KOPT-K1 (cell line): ENCODE data around the gene RNH1.

Source experiments
- H3K27ac ChIP-seq: fragments of 200-600 bp; sonication (generic); 2 replicates; pipeline ENCODE4 v1.5.1; 2016; ENCODE audit warnings: antibody characterized with exemption, mild to moderate bottlenecking, low read depth, low read length; ENCODE audit not compliant: poor library complexity, severe bottlenecking
- H3K36me3 ChIP-seq: fragments of 200-600 bp; sonication (generic); 2 replicates; pipeline ENCODE4 v1.5.1; 2017; ENCODE audit warnings: antibody characterized with exemption, mild to moderate bottlenecking, low read length, moderate library complexity; ENCODE audit not compliant: insufficient read depth
- H3K9me3 ChIP-seq: fragments of 200-600 bp; sonication (generic); 2 replicates; pipeline ENCODE4 v1.5.1; 2017; ENCODE audit warnings: antibody characterized with exemption, low read length, mild to moderate bottlenecking; ENCODE audit not compliant: insufficient read depth, poor library complexity, severe bottlenecking

The RNH1 gene

DNA sequence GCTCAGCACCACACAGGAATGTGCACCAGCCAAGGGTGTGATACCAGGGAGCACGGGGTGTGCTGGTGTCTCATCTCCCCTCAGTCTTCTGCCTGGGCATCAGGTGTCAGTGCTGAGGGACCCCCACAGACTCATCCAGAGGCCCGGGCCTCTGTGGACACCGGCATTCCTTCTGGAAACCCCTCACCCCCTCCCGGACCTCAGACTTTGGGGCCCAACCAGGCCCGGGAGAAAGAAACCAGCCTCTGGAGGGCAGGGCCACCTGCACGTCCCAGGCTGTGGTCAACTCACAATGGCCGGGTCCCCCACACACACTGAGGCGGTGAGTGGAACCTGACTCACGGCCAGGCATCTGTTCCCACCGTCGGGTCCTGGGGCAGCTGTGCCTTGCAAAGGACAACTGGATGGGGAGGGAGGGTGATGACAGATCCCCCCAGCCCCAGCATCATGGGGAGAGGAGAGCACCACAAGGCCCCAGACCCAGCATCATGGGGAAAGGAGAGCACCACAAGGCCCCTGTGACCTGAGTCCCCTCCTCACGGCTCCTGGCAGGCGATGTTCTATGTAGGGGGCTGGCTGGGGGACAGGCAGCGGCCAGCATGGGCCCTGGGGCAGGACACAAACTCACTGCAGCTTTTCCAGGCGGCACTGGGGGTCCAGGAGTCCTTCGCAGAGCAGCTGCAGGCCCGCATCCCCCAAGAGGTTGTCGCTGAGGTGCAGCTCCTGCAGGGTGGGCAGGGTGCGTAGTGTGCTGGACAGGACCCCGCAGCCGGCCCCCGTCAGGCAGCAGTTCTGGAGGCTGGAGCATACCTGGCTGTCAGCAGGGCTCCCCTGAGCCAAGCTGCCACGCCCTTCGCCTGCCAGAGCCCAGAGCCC lies 7.6 kb downstream of the RNH1 start:
- Histone ChIP-seq H3K36me3 (peaks cover 79% of the 10 kb centered on the region), H3K27ac (no peak overlapping the region), H3K9me3 (no peaks in the 10 kb centered on the region)

DNA sequence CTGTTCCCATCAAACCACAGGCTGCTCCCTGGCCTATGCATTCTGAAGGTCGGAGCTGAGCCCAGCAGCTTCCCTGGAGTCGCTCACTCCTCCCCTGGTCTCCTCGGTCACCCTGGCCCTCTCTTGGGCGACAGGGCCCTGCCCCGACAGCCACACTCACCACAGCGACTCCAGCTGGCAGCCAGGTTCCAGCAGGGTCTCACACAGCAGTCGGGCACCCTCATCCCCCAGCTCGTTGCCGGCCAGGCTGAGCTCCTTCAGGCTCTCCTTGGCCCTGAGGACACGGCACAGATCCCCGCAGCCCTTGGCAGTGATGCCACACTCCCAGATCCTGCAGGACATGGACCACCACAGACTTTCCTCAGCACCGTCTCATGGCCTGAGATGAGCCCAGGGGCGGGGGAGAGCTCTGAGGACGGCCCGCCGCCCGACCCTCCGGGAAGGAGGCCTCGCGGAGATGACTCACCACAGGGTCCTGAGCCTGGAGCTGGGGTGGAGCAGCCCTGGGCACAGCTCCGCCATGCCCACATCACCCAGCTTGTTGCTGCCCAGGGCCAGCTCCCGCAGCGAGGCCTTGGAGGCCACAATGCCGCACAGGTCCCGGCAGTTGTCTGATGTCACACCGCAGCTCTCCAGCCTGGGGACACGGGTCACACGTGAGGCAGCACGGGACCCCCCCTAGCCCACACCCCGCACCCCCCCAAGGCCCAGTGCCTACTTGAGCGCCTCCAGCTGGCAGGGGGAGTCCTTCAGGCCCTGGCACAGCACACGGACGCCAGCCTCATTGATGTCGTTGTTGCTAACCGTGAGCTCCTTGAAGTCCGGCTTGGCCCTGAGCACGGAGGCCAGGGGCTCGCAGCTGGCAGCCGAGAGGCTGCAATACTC lies 8.5 kb downstream of the RNH1 start:
- Histone ChIP-seq H3K27ac (no peak overlapping the region), H3K9me3 (no peaks in the 10 kb centered on the region), H3K36me3 (peaks cover 87% of the 10 kb centered on the region)

DNA sequence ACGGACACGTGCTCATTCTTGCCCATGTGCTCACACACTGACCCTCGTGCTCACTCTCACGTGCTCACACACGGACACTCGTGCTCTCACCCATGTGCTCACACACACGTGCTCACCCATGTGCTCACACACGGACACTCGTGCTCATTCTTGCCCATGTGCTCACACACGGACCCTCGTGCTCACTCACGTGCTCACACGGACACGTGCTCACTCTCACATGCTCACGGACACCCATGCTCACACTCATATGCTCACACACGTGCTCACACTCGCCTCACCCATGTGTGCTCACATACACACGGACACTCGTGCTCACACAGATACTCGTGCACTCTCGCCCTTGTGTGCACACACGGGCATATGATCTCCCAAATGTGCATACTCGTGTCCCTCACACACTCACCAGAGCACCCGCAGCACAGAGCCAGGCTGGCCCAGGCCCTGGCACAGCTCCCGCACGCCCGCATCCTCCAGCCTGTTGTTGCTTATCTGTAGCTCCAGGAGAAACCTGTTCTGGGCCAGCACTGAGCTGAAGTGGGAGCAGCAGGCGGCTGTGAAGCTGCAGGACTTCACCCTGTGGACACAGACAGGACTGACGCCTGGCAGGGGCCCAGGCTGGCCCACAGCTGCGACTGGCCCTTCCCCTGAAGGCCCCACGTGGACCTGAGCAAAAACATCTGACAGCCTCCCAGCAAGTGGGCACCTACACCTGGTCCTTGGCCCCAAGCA lies 9.3 kb downstream of the RNH1 start:
- Histone ChIP-seq H3K36me3 (peaks cover 94% of the 10 kb centered on the region), H3K9me3 (no peaks in the 10 kb centered on the region), H3K27ac (no peak overlapping the region)

DNA sequence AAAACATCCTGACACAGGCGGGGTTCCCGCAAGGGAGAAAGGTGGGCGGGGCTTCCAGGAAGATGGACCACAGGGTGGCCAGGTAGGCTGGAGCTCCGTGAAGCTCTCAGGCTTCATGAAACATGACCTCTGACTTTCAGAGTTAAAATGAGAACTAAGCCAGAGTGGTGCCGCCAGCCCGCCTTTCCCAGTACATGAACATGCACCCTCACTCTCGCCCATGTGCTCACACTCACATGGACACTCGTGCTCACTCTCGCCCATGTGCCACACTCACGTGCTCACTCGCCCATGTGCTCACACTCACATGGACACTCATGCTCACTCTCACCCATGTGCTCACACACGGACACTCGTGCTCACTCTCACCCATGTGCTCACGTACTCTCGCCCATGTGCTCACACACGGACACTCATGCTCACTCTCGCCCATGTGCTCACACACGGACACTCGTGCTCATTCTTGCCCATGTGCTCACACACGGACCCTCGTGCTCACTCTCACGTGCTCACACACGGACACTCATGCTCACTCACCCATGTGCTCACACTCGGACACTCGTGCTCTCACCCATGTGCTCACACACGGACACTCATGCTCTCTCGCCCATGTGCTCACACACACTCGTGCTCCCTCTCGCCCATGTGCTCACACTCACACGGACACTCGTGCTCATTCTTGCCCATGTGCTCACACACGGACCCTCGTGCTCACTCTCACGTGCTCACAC lies 10.0 kb downstream of the RNH1 start:
- peaks cover 95% of the 10 kb centered on the region for H3K36me3 ChIP-seq

DNA sequence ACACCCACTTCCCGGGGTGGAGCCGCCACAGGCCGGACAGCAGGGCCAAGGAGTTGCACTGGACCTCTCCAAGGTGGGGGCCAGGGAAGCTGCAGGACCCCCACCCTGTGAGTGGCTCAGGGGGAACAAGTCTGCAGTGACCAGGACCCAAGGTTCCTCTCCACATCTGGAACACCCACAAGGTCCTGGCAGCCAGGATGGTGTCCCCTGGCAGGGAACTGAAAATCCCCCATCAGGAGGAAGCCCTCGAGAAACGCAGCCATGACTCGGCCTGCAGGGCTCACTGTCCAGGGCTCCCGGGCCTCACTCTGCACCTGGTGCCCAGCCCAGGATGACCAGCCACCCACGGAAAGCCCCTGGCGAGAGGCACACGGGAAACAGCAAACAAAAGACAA lies 11.5 kb downstream of the RNH1 start:
- no peak overlapping the region for H3K27ac ChIP-seq
- peaks cover 87% of the 10 kb centered on the region for H3K36me3 ChIP-seq
- H3K9me3 ChIP-seq, result no peaks in the 10 kb centered on the region

More for the DNA sequence above, 10.0 kb downstream of the RNH1 start:
- no peaks in the 10 kb centered on the region for H3K9me3 ChIP-seq
- H3K27ac ChIP-seq, result no peak overlapping the region

DNA sequence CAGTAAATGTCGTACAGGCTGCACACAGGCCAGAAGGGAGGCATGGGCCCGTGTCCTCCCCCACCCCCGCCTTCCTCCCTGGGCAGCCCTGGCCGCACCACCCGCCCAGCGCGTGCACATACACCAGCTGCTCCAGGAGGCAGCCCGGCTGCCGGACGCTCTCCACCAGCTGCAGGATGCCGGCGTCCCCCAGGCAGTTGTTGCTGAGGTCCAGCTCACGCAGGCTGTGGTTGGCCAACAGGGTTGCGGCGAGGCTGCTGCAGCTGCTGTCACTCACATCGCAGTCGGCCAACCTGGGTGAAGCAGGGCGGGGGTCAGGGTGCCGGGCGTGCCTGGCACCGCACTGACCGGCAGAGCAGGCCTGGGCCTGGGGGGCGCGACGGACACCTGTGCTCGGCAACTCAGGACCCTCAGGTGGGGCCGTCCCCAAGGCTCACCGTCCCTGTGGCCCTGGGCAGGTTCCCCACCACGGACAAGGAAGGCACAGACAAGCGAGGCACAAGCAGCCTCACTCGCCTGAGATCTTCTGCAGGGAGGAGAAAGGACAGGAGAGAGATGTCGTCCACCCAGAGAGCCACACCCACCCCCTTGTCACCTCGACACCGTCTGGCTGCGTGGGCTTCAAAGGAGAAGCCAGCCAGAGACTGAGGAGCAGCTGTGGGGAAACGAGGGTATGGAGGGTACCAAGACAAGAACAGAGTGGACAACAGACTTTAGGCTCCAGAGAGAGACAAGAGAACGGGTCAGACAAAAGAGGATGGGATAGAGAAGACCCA lies 12.1 kb downstream of the RNH1 start:
- Histone ChIP-seq H3K27ac (no peak overlapping the region), H3K36me3 (peaks cover 87% of the 10 kb centered on the region), H3K9me3 (no peaks in the 10 kb centered on the region)

DNA sequence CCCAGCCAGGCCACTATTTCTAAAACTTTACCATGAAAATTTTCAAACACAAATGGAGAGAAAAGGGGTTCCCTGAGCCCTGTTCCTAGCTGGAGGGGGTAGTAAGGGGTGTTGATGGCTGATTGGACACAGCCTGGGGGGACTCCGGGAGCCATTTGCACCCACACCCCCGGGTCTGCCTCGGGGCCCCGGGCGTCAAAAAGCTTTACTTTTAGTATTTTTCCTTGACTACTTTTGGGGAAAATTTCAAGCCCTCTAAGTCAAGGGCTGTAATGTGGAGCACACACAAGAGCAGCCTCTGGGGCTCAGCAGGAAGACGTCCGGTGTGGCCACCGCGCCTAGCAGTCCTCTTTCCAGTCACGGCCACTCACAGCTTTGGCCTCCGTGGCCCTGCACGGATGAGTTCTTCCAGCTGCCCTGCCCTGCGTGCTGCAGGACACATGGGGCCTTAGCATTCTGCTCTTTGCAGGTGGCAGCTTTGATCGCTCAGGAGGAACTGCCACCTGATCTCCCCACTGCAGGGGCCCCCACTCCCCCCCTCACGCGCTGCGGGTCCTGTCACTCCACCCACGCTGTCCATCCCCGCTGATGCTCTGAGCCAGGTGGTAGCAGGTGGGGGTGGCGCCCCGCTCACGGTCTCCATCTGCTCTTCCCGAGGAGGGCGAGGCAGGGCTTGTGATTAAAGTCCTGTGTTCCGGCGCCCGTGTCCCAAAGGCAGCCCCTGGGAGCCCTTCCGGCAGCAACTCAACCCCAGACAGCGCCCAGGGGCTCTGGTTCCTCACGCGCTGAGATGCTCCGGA lies 14.4 kb downstream of the RNH1 start:
- H3K36me3 ChIP-seq, result peaks cover 64% of the 10 kb centered on the region
- no peaks in the 10 kb centered on the region for H3K9me3 ChIP-seq
- H3K27ac ChIP-seq, result no peak overlapping the region

DNA sequence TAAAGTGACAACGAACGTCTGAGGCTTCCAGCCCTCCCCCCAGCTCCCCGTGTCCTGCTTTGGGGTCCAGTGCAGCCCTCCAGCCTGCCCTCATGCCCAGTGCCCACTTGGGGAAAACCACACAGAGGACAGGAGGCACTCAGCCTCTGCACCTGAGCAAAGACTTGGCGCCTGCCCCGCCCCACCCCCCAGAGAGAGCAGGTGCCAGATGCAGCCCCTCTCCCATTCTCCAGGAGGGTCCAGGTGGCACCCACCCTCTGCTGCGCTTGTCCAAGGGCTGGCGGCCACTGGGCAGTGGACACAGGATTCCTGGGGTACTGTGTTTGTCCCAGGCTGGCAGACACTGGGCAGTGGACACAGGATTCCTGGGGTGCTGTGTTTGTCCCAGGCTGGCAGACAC lies 15.7 kb downstream of the RNH1 start:
- no peaks in the 10 kb centered on the region for H3K9me3 ChIP-seq
- peaks cover 52% of the 10 kb centered on the region for H3K36me3 ChIP-seq
- no peak overlapping the region for H3K27ac ChIP-seq

DNA sequence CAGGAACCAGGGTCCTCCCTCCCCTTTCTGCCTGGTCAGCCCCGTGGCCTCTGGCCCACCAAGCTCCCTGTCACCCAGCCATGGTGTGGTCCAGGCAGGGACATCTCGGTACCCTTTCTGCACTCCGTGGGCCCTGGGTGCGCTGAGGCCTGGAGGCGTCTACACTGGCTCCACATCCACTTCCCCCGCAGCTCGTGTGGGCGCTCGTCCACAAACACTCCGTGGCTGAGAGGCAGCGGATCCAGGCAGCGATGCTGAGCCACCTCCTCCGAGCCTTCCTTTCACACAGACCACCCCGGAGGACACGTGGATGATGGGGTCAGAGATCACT lies 16.1 kb downstream of the RNH1 start:
- no peak overlapping the region for H3K27ac ChIP-seq
- peaks cover 47% of the 10 kb centered on the region for H3K36me3 ChIP-seq
- H3K9me3 ChIP-seq, result no peaks in the 10 kb centered on the region

DNA sequence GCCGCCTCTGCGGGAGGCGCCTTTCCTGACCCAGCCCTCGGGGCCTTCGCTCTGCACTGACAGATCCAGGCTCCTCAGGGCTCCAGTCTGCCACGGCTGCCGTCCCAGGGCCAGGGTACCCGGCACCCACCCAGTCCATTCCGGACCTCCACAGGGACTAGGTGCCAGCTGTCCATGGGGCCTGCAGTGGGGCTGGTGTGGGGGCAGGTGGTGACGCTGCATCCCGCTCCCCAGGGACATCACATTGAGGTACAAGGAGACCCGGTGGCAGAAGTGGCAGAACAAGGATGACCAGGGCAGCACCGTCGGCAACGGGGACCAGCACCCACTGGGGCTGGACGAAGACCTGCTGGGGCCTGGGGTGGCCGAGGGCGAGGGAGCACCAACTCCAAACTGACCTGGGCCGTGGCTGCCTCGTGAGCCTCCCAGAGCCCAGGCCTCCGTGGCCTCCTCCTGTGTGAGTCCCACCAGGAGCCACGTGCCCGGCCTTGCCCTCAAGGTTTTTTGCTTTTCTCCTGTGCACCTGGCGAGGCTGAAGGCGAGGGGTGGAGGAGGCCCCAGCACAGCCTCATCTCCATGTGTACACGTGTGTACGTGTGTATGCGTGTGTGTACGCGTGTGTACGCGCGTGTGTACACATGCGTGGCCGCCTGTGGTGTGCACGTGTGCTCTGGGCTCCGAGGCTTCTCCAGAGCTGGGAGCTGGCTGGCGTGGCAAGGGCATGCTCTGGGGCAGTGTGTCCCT lies 16.7 kb downstream of the RNH1 start:
- H3K9me3 ChIP-seq, result no peaks in the 10 kb centered on the region
- no peak overlapping the region for H3K27ac ChIP-seq
- peaks cover 42% of the 10 kb centered on the region for H3K36me3 ChIP-seq

DNA sequence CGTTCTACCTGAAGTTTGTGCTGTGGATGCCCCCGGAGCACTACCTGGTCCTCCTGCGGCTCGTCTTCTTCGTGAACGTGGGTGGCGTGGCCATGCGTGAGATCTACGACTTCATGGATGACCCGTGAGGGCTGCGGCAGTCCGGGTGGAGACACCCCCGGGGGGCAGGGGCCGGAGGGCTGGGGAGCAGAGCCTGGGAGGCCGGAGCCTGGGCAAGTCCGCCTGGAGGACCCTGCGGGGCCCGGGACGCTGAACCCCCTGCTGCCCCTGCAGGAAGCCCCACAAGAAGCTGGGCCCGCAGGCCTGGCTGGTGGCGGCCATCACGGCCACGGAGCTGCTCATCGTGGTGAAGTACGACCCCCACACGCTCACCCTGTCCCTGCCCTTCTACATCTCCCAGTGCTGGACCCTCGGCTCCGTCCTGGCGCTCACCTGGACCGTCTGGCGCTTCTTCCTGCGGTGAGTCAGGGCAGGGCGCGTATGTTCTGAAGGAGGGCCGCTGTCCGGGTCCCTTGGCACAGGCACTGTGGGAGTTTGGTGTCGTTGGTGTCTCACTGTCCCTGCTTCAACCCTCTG lies 17.3 kb downstream of the RNH1 start:
- peaks cover 35% of the 10 kb centered on the region for H3K36me3 ChIP-seq
- no peak overlapping the region for H3K27ac ChIP-seq

DNA sequence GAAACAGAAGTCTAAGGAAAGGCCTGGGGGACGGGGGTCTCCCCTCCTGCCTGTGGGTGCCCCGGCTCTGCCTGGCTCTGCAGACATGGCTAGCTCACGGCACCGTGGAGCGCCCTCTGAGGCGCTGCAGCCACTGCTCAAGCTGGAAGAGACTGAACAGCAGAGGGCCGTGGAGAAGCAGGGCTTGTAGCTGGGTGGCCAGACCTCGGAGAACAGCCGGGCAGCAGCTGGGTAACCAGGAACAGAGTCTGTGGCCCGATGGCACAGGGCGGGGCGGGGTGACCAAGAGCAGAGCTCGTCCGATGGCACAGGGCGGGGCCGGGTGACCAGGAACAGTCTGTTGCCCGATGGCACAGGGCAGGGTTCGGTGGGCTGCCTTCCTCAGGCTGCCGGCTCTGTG lies 18.1 kb downstream of the RNH1 start:
- peaks cover 28% of the 10 kb centered on the region; the same call in 1 of the 2 replicates for H3K36me3 ChIP-seq
- no peaks in the 10 kb centered on the region for H3K9me3 ChIP-seq
- no peak overlapping the region for H3K27ac ChIP-seq

More for the DNA sequence above, 17.3 kb downstream of the RNH1 start:
- no peaks in the 10 kb centered on the region for H3K9me3 ChIP-seq
